ENCODE data around the gene STAB2.
A peak's percentile ranks its signal among the peaks of the same experiment; 100 is the strongest.
"Not testable (repeated sequence)": the region's sequence is repeated elsewhere in the genome, so short reads cannot be mapped to it uniquely, and the experiment has no call there.

STAB2 gene

GRCh38 chr12:103652808-103653207, 65.7 kb downstream of the STAB2 start:
- DNase-seq: no peak

DNA sequence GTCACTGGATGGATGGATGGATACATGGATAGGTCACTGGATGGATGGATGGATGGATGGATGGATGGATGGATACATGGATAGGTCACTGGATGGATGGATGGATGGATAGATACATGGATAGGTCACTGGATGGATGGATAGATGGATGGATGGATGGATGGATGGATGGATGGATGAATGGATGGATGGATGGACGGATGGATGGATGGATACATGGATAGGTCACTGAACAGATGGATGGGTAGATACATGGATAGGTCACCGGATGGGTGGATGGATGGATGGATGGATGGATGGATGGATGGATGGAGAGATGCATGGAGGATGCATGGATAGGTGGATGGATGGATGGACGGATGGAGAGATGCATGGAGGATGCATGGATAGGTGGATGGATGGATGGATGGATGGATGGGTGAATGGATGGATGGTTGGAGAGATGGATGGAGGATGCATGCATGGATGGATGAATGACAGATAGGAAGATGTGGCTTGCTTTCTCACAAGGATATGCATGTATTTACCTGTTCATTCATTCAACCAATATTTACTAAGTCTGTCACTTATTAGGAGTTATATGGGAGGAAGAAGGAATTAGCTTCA, 66.6 kb downstream of the STAB2 start:
- DNase-seq: not testable (repeated sequence)

GRCh38 chr12:103654816-103655215, 67.7 kb downstream of the STAB2 start:
- DNase-seq: no peak

DNA sequence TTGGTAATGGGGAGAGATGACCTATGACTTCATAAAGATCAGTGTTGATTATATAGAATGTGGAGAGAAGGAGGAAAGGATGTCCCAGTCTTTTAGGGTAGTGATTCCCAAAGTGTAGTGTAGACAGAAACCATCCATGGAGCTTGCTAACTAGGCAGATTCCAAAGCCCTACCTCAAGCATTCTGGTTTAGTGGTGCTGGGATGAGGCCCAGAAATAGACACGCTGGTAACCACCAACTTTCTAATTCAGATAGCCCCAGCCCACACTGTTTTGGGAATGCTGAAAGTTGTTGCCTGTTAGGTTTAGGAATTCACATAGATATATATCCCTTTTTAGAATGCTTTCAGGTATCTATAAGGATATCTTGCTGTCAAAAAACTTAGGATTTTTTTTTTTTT, 69.2 kb downstream of the STAB2 start:
- DNase-seq: no peak

DNA sequence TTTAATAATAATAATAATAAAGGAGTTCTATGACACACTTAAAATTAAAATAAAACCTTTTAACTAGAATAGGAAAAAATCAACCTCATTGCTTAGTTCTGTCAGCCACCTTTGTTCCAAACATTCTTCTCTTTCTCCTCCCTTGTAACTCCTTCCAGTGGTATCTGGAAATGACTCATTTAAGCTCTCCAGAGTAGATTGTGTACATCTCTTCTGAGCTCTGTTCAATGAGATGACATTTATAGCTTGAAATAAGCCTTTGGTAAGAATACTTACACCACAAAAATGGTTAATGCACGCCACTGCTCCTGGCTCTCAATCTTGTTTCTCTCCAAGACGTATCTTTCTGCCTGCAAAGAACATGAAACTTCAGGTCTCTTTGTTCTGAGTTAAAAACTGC, 70.3 kb downstream of the STAB2 start:
- no peak for DNase-seq

DNA sequence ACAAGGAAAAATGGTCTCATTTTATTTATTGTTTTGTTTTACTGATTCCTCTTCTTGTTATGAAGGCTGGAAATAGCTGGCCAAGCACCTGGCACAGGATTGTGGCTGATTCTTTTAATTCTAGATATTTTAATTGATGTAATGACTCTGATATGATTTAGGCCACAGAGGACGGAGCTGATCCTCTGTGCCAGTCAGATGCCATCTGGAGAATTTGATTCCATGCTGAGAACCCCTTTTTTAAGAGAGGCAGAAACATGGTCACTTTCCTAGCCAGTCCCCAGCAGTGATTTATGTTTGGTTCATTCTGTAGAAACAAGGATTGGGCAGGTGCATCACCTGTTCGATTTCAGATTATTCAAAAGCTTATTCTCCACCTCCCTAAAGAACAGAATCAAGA, 77.6 kb downstream of the STAB2 start:
- DNase-seq: no peak

DNA sequence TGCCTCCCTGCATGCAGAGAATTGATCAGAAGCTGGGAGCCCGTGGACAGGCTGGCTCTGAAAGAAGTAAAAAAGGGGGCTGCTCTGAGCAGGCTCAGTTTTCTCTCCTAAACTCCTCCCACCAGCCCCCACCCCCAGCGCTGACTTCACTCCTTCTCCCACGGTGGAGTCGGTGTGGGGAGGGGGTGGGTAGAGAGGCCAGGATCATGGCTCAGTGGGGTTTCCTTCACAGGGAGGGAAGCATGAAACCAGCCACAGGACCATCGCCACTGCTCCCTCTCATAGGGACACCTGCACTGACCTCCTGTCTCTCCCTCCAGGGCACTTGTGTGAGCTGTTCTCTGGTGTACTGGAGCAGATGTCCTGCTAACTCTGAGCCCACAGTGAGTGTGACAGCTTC, 78.9 kb downstream of the STAB2 start:
- DNase-seq: no peak

DNA sequence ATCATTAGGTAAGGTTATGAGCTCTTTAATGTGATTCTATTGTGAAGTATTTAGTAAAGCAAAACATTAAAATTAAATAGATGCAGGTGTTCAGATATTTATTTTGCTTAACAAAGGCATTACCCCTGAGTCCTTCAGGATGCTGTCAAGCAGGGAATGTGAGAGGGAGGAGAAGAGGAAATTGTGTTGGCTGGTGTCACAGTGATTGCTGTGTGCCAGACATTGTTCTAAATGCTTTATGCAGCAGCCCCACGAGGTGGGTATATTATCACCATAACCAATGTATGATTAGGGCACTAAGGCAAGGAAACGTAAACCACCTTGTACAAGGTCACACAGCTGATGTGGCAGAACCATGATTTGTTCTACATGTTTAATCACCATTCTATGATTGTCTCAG, 80.1 kb downstream of the STAB2 start:
- DNase-seq: no peak

DNA sequence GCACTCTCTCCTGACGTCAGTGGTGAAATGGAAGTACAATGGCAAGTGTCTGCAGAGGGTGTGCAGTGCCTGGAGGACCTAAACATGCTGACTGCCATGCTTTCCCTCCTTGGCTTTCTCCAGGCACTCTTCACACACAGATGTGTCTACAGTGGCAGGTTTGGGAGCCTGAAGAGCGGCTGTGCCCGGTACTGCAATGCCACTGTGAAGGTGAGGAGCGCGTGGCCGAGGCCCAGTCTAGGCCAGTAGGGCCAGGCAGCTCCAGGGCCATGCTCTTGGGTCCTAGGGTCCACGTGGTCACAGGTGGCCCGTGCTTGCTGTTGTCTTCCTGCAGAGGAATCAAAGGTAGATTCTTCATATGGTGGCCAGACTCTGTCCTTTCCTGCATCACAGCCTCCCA, 81.4 kb downstream of the STAB2 start:
- no peak for DNase-seq

GRCh38 chr12:103671367-103671766, 84.3 kb downstream of the STAB2 start:
- DNase-seq: no peak

GRCh38 chr12:103672401-103673119, 85.5 kb downstream of the STAB2 start:
- no peak for DNase-seq

GRCh38 chr12:103673487-103673886, 86.4 kb downstream of the STAB2 start:
- DNase-seq: no peak

DNA sequence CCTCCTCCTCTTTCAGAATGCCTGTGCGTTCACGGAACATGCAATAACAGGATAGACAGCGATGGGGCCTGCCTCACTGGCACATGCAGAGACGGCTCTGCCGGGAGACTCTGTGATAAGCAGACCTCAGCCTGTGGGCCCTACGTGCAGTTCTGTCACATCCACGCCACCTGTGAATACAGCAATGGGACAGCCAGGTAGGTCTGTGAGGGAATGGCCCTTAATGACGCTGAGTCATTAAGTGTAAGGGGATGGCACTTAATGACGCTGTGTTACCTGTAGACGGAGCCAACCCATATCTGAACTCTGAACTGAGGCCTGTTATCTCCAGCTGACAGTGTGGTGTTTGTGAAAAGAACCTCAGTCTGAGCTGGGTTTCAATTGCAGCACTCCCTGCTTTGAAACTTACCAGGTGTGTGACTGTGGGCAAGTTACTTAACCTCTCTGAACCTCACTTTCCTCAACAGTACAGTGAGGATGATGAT, 86.9 kb downstream of the STAB2 start:
- no peak for DNase-seq

DNA sequence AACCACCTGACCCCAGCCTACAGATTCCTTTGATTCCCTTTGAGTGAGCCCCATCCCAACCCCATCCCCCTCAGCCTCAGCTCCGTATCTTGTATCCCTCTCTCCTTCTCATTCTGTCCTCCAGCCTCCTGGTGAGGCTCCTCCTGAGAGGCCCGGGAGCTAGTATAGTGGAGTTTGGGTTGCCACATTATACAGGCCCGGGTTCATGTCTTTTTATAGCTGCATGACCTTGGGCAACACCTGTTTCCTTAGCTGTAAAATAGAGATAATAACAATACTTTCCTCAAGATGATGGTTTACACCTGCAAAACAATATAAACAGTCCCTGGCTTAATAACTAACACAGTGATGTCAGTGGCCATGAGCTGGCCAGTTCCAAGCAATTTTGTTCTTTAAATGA, 89.8 kb downstream of the STAB2 start:
- DNase-seq: no peak

DNA sequence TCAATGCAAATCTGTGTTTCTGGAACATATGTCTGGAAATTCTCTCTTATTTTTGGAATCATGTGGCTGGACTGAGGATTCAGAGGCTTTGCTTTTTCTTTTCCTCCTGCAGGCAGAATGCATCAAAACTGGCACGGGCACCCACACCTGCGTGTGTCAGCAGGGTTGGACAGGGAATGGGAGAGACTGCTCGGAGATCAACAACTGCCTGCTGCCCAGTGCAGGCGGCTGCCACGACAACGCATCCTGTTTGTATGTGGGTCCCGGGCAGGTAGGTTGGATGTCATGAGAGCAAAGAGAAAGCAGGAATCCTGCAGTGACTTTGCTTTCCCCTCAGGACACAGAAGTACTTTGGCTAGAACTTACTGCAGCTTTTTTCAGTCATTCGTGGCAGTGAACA, 90.3 kb downstream of the STAB2 start:
- DNase-seq: no peak

- no peak for DNase-seq
Measured at GRCh38 chr12:103677905-103678304, 90.8 kb downstream of the STAB2 start.

DNA sequence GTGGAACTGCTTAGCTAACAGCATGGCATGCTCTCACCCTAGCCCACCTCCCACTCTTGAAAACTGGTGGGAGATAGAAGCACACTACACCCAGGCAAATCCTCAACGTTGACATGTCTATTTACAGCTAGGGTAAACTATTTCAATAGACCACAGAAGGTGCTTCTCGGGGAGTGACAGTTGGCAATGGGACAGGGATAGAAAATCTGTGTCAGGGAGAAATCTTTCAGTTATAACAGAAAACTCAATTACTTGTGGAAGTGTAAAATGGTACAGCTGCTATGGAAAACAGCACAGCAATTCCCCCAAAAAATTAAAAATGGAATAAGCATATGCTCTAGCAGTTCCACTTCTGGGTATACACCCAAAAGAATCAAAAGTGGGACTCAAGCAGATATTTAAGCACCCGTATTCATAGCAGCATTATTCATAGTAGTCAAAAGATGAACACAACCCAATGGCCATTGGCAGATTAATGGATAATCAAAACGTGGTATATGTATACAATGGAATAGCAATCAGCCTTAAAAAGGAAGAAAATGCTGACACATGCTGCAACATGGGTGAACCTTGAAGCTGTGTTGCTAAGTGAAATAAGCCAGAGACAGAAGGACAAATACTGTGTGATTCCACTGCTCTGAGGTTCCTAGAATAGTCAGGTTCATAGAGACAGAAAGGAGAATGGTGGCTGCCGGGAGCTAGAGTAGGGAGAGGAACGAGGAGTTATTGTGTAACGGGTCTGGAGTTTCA, 92.5 kb downstream of the STAB2 start:
- DNase-seq: no peak

- no peak for DNase-seq
Measured at GRCh38 chr12:103680591-103681141, 93.6 kb downstream of the STAB2 start.

DNA sequence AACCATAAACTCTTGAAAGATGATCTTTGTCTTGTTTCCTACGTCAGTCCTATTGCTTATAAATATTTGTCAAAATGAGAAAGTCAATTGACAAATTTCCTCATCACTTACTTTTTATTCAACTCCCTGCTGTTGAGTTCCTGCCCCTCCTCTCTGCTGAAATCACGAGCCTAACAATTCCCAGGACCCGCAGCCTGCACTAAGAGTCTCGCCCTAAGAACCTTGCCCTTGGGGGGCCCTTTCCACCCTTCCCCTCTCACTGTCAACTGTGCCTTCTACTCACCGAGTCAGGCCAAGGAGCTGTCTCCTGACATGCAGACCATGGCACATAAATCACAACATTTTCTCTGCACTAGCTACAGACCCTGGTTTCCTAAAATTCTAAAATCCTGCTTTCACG, 99.0 kb downstream of the STAB2 start:
- DNase-seq: no peak

DNA sequence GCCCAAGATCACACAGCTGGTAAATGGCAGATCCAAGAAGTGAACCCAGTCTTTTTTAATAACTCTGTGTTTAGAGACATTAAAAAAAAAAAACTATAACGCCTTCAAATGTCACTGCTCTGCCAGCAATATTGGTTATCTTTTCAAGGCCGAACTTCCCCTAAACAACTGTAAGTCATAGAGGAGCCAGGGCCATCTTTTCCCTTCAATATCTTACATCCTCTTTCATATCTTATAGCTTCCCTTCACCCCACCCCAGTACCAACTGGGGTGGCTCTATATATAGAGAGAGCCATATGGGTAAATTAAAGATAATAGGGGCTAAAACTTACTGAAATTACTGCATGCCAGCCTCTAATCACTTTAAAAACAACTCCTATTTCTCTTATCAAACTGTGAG, 100.2 kb downstream of the STAB2 start:
- DNase-seq: peak in 1 of 2 donors; percentile 24

- no peak for DNase-seq
Measured at GRCh38 chr12:103688376-103689063, 101.4 kb downstream of the STAB2 start.

- no peak for DNase-seq
Measured at GRCh38 chr12:103690426-103690825, 103.4 kb downstream of the STAB2 start.

- peak; percentile 31 to 34 for DNase-seq
Measured at GRCh38 chr12:103691063-103691462, 104.0 kb downstream of the STAB2 start.
